ENCODE data around the gene HOOK2.

The HOOK2 gene

GRCh38 chr19:12783291-12783848, 8.0 kb upstream of the HOOK2 start:
- no peak for DNase-seq (ENCODE audit: low read depth)

GRCh38 chr19:12782424-12783290, 7.3 kb upstream of the HOOK2 start:
- peak; percentile 83 for DNase-seq (ENCODE audit: low read depth)

- DNase-seq (ENCODE audit: low read depth) = no peak
Measured at GRCh38 chr19:12782174-12782423, 6.7 kb upstream of the HOOK2 start.

GRCh38 chr19:12779162-12779993, 4.0 kb upstream of the HOOK2 start:
- no peak for DNase-seq (ENCODE audit: low read depth)

- DNase-seq (ENCODE audit: low read depth) = no peak
Measured at GRCh38 chr19:12778905-12779161, 3.5 kb upstream of the HOOK2 start.

- DNase-seq (ENCODE audit: low read depth) = no peak
Measured at GRCh38 chr19:12778017-12778904, 2.9 kb upstream of the HOOK2 start.

- DNase-seq (ENCODE audit: low read depth) = peak; percentile 71
Measured at GRCh38 chr19:12777217-12778016, 2.1 kb upstream of the HOOK2 start.

GRCh38 chr19:12773571-12773970, 1.8 kb downstream of the HOOK2 start:
- DNase-seq (ENCODE audit: low read depth) = no peak

GRCh38 chr19:12772323-12772722, 3.0 kb downstream of the HOOK2 start:
- DNase-seq (ENCODE audit: low read depth) = no peak

GRCh38 chr19:12770922-12771321, 4.4 kb downstream of the HOOK2 start:
- no peak for DNase-seq (ENCODE audit: low read depth)

GRCh38 chr19:12769689-12770088, 5.7 kb downstream of the HOOK2 start:
- no peak for DNase-seq (ENCODE audit: low read depth)

GRCh38 chr19:12767666-12768065, 7.7 kb downstream of the HOOK2 start:
- no peak for DNase-seq (ENCODE audit: low read depth)

- no peak for DNase-seq (ENCODE audit: low read depth)
Measured at GRCh38 chr19:12767150-12767549, 8.2 kb downstream of the HOOK2 start.

GRCh38 chr19:12766051-12766521, 9.3 kb downstream of the HOOK2 start:
- DNase-seq (ENCODE audit: low read depth) = peak; percentile 58

- DNase-seq (ENCODE audit: low read depth) = no peak
Measured at GRCh38 chr19:12764698-12765097, 10.7 kb downstream of the HOOK2 start.

GRCh38 chr19:12763100-12763499, 12.3 kb downstream of the HOOK2 start:
- DNase-seq (ENCODE audit: low read depth) = no peak

- DNase-seq (ENCODE audit: low read depth) = no peak
Measured at GRCh38 chr19:12759686-12760085, 15.7 kb downstream of the HOOK2 start.

GRCh38 chr19:12757544-12758274, 17.6 kb downstream of the HOOK2 start:
- DNase-seq (ENCODE audit: low read depth) = peak; percentile 54

GRCh38 chr19:12756150-12756883, 19.0 kb downstream of the HOOK2 start:
- no peak for DNase-seq (ENCODE audit: low read depth)
